IPS-18a (cell line): Measurements from ENCODE around the gene MANBA.

Experiments
- H3K27ac ChIP-seq: one replicate; pipeline ENCODE4 v1.5.1; 2013; ENCODE audit warnings: low read length
- H3K27me3 ChIP-seq: one replicate; pipeline ENCODE4 v1.6.1; 2013; ENCODE audit warnings: mild to moderate bottlenecking, low read length; ENCODE audit not compliant: control insufficient read depth, insufficient read depth
- H3K36me3 ChIP-seq: one replicate; pipeline ENCODE4 v1.6.1; 2013; ENCODE audit warnings: low read depth, low read length; ENCODE audit not compliant: control insufficient read depth
- H3K4me1 ChIP-seq: one replicate; pipeline ENCODE4 v1.6.1; 2013; ENCODE audit warnings: low read depth, low read length; ENCODE audit not compliant: control insufficient read depth
- H3K4me3 ChIP-seq: one replicate; pipeline ENCODE4 v1.5.1; 2013; ENCODE audit warnings: low read length
- H3K9ac ChIP-seq: one replicate; pipeline ENCODE4 v1.6.1; 2013; ENCODE audit warnings: mild to moderate bottlenecking, low read length, moderate library complexity
- H3K9me3 ChIP-seq: one replicate; pipeline ENCODE4 v1.6.1; 2013; ENCODE audit warnings: low read depth, low read length; ENCODE audit not compliant: control insufficient read depth

The MANBA gene

DNA sequence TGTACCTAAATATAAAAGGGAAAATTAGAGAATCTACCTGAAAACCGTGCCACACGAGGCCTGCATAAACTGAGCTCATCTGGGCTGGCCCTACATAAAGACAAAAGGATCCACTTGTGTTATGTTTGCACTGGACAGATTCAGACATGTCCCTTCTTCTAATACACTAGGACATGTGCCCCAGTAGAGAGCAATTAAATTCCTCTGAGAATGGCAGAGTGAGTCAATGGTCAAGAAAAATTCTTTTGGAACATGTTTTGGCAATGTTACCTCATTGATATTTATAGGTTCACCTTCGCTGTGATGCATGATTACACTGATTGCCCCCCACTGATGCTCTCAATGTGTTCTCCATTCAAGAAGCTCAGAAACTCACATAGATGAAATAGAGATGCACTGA lies 95.2 kb downstream of the MANBA start:
- no peaks in the 10 kb centered on the region for H3K4me1 ChIP-seq
- H3K27ac ChIP-seq: no peak overlapping the region
- H3K36me3 ChIP-seq: peaks cover 4% of the 10 kb centered on the region
- H3K9me3 ChIP-seq: no peaks in the 10 kb centered on the region
- H3K27me3 ChIP-seq: no peaks in the 10 kb centered on the region
- no peak overlapping the region for H3K9ac ChIP-seq
- no peak overlapping the region for H3K4me3 ChIP-seq

DNA sequence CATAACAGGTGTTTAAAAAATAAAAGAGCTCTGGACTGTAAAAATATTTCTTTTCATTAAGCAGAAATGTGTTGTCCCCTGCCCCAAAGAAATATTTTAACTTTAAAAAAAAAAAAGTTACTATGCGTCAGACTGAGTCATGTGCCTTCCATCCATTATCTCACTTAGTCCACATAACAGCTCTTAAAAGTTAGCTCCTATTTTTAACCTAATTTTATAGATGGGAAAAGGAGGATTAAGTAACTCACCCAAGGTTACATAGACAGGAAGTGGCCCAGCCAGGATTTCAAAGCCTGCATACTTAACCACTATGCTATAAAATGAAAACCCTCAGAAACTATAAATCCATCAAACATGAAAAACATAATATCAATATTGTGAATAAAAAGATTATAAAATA lies 97.7 kb downstream of the MANBA start:
- no peak overlapping the region for H3K4me3 ChIP-seq
- no peak overlapping the region for H3K27ac ChIP-seq
- H3K27me3 ChIP-seq: no peaks in the 10 kb centered on the region
- H3K36me3 ChIP-seq: peaks cover 4% of the 10 kb centered on the region
- H3K9me3 ChIP-seq: no peaks in the 10 kb centered on the region
- H3K9ac ChIP-seq: no peak overlapping the region
- no peaks in the 10 kb centered on the region for H3K4me1 ChIP-seq

- Histone ChIP-seq H3K27ac (no peak overlapping the region), H3K4me3 (no peak overlapping the region), H3K36me3 (no peaks in the 10 kb centered on the region), H3K9me3 (no peaks in the 10 kb centered on the region), H3K9ac (no peak overlapping the region), H3K27me3 (no peaks in the 10 kb centered on the region), H3K4me1 (no peaks in the 10 kb centered on the region)
Measured at GRCh38 chr4:102657206-102657605, 103.6 kb downstream of the MANBA start.

DNA sequence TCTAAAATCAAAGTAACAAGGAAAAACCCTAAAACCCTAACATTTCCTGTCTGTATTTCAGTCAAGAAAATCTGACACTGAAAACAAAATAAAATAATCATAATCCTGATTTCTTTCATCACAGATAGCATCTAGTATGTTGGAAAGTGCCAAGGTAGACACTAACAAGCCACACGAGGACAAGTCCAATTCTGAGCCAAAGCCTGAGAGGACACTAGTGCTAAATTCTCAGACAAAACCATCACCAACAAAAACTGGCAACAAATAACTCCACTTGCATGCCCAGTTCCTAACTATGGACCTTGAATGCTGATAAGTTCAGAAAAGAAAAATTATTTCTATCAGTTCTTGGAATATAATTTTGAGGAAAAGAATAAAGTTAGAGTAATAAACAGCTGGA lies 113.7 kb downstream of the MANBA start:
- no peak overlapping the region for H3K27ac ChIP-seq
- H3K4me3 ChIP-seq: no peak overlapping the region
- no peaks in the 10 kb centered on the region for H3K27me3 ChIP-seq
- H3K4me1 ChIP-seq: no peaks in the 10 kb centered on the region
- peaks cover 14% of the 10 kb centered on the region for H3K36me3 ChIP-seq
- no peak overlapping the region for H3K9ac ChIP-seq
- H3K9me3 ChIP-seq: no peaks in the 10 kb centered on the region

DNA sequence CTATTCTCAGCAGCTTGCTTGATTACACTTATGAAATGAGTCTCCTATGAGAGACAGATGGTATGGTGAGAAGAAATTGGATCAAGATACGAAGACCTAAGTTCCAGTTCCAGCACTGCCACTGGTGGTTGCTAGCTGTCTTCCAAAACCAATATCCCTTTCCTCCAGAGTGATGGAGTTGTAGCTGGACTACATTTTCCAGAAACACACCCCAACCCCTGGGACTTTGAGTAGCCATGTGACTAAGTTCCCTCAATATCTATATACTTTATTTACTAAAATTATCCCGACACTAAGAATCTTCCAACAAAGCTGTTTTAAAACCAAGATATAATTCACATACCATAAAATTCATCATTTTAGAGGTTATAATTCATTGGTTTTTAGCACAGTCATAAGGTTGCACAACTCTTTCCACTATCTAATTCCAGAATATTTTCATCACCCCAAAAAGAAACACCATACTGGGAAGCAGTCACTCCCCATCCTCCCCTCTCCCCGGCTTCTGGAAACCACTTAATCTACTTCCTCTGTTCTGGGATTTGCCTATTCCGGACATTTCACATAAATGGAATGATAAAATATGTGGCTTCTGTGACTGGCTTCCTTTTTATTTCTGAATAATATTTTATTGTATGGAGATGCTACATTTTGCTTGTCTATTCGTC lies 118.0 kb downstream of the MANBA start:
- Histone ChIP-seq H3K9me3 (no peaks in the 10 kb centered on the region), H3K4me3 (no peak overlapping the region), H3K27me3 (no peaks in the 10 kb centered on the region), H3K4me1 (no peaks in the 10 kb centered on the region), H3K36me3 (peaks cover 3% of the 10 kb centered on the region), H3K9ac (no peak overlapping the region), H3K27ac (no peak overlapping the region)

- no peak overlapping the region for H3K27ac ChIP-seq
- H3K9ac ChIP-seq: no peak overlapping the region
- no peaks in the 10 kb centered on the region for H3K9me3 ChIP-seq
- no peaks in the 10 kb centered on the region for H3K27me3 ChIP-seq
- H3K4me1 ChIP-seq: no peaks in the 10 kb centered on the region
- H3K36me3 ChIP-seq: peaks cover 3% of the 10 kb centered on the region
- no peak overlapping the region for H3K4me3 ChIP-seq
Measured at GRCh38 chr4:102641793-102642192, 119.0 kb downstream of the MANBA start.

DNA sequence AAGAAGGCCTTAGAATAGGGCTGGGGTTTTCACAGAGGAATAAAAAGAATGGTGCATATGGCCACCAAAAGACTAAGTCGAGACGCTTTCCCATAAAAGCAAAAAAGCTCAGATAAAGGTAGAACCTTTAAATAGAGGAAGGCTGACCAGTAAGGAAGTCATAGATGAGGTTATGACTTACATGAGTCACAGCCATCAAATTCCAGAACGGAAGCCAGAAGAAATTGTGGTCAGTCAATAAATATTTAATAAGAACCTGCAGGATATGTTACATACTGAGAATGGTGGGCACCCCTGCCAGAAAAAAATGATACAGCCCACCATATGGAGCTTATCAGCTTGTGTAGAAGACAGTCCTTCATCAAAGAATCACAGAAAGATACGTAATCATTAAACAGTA lies 120.1 kb downstream of the MANBA start:
- H3K36me3 ChIP-seq: peaks cover 3% of the 10 kb centered on the region
- no peaks in the 10 kb centered on the region for H3K9me3 ChIP-seq
- no peaks in the 10 kb centered on the region for H3K27me3 ChIP-seq
- no peaks in the 10 kb centered on the region for H3K4me1 ChIP-seq
- no peak overlapping the region for H3K9ac ChIP-seq
- H3K4me3 ChIP-seq: no peak overlapping the region
- H3K27ac ChIP-seq: no peak overlapping the region

DNA sequence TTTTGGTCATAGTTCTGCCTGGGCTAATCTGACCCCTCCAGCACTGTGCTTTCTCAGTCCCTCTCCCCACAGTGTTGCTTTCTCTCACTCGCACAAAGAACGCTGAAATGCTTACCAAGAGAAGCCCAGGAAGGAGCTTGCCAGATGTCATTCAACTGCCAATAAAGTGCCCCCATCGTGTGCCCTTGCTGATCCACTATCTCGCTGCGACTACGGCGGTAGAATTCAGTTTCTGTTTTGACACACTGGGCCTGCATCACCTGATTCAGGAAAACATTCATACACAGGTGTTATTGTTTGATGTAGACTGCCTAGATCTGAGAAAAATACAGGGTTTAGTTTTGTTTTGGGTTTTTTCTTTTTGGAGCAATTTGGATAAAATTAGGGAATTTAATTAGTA lies 121.2 kb downstream of the MANBA start:
- no peak overlapping the region for H3K27ac ChIP-seq
- no peak overlapping the region for H3K9ac ChIP-seq
- H3K27me3 ChIP-seq: no peaks in the 10 kb centered on the region
- H3K9me3 ChIP-seq: no peaks in the 10 kb centered on the region
- no peak overlapping the region for H3K4me3 ChIP-seq
- no peaks in the 10 kb centered on the region for H3K4me1 ChIP-seq
- H3K36me3 ChIP-seq: peaks cover 3% of the 10 kb centered on the region

GRCh38 chr4:102638621-102639020 lies 122.1 kb downstream of the MANBA start:
- no peaks in the 10 kb centered on the region for H3K27me3 ChIP-seq
- no peaks in the 10 kb centered on the region for H3K9me3 ChIP-seq
- no peak overlapping the region for H3K4me3 ChIP-seq
- H3K9ac ChIP-seq: no peak overlapping the region
- peaks cover 3% of the 10 kb centered on the region for H3K36me3 ChIP-seq
- no peaks in the 10 kb centered on the region for H3K4me1 ChIP-seq
- no peak overlapping the region for H3K27ac ChIP-seq

GRCh38 chr4:102637391-102637790 lies 123.4 kb downstream of the MANBA start:
- H3K36me3 ChIP-seq: peaks cover 3% of the 10 kb centered on the region
- H3K9me3 ChIP-seq: no peaks in the 10 kb centered on the region
- H3K27ac ChIP-seq: no peak overlapping the region
- no peak overlapping the region for H3K4me3 ChIP-seq
- no peaks in the 10 kb centered on the region for H3K4me1 ChIP-seq
- H3K27me3 ChIP-seq: no peaks in the 10 kb centered on the region
- no peak overlapping the region for H3K9ac ChIP-seq

GRCh38 chr4:102633100-102633499 lies 127.7 kb downstream of the MANBA start:
- Histone ChIP-seq H3K4me3 (no peak overlapping the region), H3K27me3 (no peaks in the 10 kb centered on the region), H3K9me3 (no peaks in the 10 kb centered on the region), H3K9ac (no peak overlapping the region), H3K4me1 (no peaks in the 10 kb centered on the region), H3K27ac (no peak overlapping the region), H3K36me3 (peaks cover 10% of the 10 kb centered on the region)

DNA sequence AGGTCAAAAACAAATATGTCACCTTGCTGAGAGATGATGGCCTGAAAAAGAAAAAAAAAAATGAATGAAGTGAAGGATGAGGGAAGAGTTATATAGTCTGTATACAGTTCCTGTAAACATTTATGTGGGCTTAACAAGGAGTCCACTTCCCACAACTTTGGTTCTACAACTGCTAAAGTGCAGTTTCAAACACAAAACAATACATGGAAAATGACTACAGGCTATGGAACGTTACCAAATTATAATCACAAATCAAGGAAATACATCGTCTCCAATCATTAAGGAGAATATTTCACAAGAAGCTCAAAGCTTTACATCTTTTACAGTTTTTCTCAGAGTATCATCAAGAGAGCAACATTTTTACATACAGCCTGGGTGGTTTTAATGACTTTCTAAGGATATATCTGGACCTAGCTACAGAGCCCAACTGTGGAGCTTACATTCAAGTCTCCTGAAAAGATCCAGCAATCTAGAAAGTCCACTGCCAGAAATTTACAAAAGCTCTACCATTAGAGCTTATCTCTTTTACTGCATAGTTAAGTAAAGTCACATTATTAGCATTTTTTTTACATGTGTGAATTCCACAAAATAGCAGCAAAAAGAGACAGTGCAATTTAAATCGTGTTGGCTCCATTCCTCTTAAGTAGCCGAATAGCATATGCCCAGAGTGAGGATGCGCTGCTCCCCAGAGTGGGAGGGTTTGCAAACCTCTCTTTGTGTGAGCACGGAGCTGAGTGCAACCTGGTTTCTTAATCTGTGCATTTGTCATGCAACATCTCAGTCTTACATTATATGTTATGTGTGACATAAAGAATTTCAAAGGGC lies 128.3 kb downstream of the MANBA start:
- H3K27me3 ChIP-seq: no peaks in the 10 kb centered on the region
- H3K27ac ChIP-seq: no peak overlapping the region
- H3K9me3 ChIP-seq: no peaks in the 10 kb centered on the region
- no peaks in the 10 kb centered on the region for H3K4me1 ChIP-seq
- no peak overlapping the region for H3K4me3 ChIP-seq
- H3K9ac ChIP-seq: no peak overlapping the region
- H3K36me3 ChIP-seq: peaks cover 10% of the 10 kb centered on the region
